T-helper 22 cell (primary cell): ENCODE results near the gene CFAP90.

Experiments
- DNase-seq: peaks from one replicate; pipeline ENCODE4 v3.0.0-alpha.2; 2020; ENCODE audit warnings: low read depth

The CFAP90 gene

DNA sequence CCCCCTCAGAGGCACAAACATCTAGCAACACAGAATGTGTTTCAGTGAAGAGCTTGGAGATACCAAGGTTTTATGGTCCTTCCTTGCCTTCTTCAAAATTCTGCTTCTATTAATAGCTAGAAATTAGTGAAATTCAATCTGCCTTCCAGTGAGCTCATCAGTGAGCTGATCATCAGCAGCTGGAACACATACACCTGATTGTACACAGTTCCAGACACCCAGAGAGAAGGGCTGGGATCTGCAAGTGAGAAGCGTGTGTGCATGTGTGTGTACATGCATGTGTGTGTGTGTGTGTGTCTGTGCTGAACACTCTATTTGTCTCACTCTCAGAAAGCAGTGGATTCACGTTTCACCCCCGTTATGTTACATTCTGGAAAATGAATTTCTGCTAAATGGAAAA, 28.5 kb downstream of the CFAP90 start:
- no peak for DNase-seq

DNA sequence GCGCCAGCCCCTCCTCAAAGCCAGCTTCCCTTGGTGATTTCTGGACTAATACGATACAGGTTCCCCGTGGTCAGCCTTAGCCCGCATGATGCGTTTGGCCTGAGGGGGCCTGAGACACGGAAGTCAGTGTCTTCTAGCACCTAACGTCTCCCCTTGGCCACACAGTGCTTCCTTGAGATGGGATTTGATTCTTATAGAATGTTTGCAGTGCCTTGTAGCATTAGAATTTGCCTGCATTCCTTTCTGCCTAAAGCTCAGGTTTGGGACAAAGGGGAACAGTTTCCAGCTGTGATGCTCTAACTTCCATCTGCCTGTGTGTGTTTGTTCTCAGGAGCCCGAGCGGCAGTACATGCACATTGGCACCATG, 34.4 kb downstream of the CFAP90 start:
- no peak for DNase-seq

DNA sequence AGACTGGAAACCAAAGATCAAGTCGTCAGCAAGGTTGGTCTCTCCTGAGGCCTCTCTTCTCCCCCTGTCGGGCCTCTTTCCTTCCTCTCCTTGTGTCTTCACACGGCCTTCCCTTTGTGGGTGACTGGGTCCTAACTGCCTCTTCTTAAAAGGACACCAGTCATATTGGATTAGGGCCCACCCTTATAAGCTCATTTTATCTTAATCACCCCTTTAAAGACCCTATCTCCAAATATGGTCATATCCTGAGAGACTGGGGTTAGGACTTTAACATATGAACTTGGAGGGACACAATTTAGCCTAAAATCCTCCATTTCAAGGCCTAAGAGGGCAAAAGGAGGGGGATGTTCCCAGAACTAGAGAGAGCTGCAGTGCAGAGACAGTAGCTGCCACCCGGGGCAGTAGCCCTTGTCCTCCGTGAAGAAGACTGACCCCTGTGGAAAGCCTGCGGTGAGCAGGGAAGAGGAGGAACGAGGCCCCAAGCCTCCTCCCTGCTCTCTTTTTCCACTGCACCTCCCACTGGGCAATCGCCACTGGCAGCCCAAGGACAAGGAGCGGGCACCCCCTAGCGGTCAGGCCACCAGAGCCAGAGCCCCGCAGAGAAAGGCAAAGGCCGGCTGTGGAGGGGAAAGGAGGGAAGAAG, 34.9 kb downstream of the CFAP90 start:
- DNase-seq, result peak; percentile 17

DNA sequence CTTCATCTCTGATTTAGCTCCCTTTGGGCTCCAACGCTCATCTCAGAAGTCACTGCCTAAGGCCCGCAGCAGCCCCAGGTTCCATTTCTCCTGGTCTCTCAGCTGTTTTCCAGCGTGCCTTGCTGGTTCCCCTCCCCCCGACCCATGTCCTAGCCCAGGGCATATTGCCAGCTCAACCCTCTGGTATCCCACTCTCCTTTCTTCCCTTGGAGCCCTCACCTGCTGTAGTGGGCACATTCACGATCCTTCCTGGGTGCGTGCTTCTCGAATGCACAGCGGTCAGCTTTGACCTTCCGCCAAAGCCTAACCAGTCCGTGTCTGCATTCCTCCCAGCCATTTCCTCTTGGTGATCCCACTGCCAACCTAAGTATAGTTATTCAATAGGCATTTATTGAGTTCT, 36.1 kb downstream of the CFAP90 start:
- DNase-seq, result no peak

DNA sequence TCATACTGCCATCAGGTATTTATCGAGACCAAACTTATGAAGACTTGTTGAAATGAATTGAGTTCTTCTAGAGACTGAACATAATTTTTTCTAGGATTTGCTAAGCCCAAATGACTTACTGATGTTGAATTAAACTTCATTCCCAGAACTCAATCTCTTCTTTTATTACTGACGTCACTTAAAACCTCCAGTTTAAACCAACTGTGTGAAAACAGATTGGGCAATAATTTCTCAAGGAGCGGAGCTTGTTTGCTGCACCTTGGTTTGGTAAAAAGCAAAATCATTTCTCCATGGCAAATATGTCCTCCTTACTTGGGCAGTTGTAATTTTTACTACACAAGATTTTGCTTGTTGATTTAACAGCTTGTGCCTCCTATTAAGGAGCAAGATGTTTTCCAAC, 37.4 kb downstream of the CFAP90 start:
- no peak for DNase-seq

DNA sequence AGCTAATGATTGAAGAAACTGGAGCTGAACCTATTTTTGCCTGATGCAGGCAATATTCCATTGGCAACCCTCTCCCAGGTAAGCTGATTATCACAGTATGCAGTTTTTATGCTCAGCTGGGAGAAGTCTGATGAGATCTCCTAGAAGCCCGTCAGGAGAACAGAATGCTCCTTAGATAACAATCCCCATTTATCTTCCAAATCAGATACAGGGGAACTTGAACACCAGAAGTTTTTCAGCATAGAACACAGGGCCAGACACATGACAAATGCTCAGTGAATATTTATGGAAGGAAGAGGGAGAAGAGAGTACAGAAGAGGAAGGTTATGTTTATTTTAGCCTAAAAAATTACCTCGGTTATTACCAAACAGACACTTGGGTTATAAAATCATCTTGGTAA, 37.9 kb downstream of the CFAP90 start:
- DNase-seq, result no peak

DNA sequence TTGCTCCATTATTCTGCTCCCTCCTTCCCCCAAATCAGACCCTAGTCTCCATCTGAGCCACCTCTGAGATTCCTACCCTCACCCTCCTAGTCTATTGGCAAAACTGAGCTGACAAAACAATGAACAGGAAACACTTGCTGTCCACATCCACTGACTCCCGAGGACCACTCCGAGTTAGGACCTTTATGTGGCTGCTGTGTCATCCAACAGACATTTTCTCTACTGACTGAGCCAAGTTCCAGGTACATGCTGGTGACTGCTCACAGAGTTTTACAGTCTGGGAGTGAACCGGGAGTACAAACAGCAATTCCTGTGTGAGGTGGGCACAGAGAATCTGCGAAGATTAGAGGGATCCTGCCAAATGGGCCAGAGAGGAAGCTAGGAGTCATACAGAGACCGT, 39.2 kb downstream of the CFAP90 start:
- DNase-seq, result no peak

DNA sequence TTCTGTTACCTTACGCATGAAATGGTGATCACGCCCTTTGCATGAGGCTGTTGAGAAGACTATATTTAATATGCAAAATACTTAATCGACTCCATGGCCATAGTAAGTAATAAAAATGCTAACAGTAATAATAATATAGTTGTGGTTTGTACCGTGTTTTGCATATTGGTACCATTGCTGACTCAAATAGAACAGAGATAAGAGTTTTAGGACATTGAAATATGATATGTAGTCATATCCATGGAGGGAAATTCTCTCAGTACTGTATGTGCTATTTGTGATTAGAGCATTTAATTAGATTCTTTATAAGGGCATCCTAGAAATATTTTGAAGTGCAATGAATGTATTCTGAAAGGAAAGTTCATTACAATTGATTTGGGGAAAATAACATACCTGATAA, 41.9 kb downstream of the CFAP90 start:
- no peak for DNase-seq

DNA sequence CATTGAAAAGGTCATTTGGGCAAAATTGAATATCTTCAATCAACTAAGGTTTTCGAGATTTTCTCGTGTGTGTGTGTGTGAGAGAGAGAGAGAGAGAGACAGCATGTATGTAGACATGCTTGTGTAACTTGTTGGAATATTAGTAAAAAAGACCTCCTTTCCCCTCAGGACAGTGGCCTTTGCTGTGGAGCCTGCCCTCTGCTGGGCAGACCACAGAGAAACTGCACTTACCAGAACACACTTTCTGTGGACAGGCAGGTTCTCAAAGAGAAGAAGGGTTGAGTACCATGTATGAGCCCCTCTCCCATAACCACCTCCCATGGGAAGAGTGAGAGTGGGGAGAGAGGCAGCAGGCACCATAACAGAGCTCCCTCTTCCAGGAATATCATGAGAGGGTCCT, 45.6 kb downstream of the CFAP90 start:
- no peak for DNase-seq

DNA sequence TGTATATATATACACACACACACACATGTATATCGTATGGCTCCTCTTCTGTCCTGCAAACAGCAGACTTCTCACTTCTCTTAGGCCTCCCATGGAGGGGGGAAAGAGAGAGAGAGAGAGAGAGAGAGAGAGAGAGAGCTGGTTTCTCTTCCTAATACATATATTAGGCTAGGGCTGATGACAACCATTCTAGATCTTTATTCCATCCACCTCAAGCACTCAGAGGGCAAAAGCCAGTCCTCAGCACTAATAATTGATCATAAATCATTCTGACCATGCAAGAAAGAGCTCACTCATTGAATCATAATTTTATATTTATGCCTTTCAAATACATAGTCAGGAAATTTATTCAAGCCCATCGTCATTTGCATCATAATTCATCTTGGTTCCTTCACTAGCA, 47.0 kb downstream of the CFAP90 start:
- DNase-seq, result no peak

DNA sequence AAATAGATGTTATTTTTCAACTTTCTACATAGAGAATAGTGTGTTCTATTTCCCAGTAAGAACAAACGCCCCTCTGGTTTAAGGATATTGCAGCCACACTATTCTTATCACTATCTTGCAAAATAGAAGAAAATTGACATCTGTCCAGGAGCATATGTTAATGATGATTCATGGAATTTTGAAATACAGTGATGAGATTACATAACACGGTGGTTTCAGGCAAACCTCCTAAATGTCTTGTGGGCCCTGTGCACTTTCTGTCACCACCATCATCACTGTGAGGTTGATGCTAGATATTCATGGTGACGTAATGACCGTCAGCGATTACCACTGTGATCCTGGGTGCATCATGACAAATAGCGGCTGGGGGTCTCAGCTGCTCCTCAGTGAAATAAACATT, 48.1 kb downstream of the CFAP90 start:
- no peak for DNase-seq

DNA sequence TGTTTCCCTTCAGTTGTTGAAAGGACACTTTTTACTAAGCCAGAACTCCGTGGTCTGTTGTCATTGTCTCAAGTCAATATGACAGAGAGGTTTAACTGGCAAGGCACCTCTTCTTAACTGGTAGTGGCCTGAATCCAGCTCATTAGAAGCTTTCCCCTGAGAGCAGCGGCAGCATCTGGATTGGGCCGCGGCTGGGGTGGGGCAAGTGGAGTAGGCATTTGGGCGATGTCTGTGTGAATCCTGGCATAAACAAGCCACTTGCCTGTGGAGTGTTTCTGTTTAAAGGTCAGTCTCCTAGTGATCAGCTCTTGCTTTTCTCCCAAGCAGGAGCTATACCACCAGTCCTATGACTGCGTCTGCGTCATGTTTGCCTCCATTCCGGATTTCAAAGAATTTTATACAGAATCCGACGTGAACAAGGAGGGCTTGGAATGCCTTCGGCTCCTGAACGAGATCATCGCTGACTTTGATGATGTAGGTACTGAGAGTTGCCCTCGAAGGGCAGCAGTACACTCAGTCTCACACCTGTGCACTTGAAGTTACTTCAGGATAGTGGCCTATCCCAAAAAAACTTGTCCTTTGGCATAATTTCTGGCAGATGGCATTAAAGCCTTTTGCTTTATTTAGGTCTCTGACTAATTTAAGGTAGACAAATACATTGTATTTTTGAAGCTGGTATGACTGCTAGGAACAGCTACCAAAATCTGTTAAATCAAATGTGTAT, 48.9 kb downstream of the CFAP90 start:
- DNase-seq, result no peak

DNA sequence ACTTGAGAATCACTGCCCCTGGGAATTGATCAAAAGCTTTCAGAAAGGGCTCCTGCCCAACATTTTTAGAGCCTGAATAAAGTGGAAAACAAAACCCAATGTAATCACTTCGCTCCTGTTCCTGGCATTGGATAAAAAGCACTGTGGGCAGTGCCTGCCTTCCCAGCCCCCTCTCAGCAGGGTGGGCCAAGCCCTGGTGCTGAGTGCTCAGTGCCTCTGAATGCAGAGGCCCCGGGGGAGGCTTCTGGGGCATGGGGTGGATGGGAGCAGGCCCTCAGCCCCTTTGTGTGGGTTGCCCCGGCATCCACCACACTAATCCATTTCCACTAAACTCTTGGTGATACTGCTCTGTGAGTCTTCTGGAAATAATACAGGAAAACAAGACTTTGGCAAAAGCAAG, 55.6 kb downstream of the CFAP90 start:
- no peak for DNase-seq

DNA sequence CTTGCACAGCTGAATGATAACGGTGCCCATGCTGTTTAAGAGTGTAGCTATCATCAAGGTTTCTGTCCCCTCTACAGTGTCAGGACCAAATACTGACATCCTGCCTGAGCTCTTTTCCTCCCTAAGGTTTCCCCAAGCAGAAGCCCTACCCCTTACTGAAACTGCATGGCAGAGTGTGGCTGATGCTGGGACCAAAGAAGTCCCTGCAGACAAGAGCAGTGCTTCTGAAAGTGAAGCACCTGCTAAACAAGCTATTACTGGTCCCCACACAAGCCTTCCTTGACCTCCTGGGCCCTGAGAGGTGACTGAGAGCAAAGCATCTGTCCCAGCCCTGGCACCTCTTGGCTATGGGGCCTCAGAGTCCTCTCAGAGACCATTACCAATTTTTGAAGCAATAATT, 56.1 kb downstream of the CFAP90 start:
- no peak for DNase-seq

DNA sequence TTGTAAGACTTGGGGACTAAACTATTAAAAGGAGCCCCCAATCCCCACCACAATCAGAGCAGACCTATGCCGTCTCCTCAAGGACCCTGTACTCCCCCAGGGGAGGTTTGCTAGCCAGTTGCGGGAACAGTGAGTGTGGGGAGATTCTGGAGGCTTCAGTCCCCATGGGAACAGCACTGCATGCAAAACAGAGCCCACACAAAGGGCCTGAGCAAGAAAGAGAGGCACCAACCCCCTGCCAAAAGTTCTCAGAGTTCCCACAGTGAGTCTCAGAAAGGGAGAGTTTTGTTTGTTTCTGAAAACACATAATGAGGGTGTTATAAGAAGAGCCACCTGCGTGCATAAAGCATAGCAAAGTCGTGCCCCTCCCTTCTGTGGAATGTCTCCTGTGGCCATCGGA, 56.6 kb downstream of the CFAP90 start:
- no peak for DNase-seq

DNA sequence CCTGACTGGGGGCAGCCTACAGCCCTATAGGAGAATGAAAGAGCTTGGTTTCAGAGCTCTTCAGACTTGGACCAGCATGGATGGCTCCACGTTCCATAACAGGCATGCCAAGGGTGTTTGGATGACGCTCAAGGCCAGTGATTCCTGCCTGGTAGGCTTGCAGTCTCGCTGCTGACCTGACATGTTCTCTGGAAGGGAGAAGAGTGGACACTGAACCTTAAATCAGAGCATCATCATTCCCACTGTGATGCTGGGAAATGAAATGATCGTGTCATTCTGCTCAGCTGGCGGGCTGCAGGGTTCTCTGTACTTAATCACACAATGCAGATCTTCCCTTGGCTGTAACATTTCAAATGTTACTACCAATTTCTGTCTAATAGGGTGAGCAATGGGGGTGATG, 57.0 kb downstream of the CFAP90 start:
- DNase-seq, result no peak

DNA sequence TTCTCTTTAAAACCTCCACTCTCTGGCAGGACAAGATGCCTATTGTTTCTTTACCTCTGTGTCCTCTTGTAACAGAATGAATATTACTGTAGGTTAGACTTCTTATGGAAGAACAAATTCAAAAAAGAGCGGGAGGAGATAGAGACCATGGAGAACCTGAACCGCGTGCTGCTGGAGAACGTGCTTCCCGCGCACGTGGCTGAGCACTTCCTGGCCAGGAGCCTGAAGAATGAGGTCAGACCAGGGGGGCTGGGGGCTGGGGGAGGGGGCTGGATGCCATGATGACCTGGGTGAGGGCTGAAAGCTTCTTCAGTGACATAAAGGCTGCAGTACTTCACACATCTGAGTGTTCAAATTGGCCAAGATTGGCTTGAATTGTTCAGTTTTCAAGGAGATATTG, 61.4 kb downstream of the CFAP90 start:
- no peak for DNase-seq

DNA sequence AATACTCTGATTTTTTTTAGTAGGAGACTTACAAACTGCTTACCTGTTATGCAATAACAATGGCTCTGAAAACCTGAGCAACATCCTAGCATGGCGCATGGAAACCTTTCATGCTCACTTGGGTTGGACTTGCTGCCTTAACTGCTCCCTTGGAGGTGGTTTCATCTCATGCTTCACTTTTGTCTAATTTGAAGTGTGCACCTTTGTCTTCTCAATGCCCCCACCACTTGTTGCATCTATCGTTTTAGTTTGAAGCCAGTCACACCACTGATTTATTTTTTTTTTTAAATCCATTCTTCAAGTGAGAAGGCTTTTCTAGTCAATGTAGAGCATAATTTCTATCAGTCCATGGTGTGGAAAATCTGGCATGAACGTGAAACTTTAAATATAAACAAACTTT, 63.2 kb downstream of the CFAP90 start:
- no peak for DNase-seq

DNA sequence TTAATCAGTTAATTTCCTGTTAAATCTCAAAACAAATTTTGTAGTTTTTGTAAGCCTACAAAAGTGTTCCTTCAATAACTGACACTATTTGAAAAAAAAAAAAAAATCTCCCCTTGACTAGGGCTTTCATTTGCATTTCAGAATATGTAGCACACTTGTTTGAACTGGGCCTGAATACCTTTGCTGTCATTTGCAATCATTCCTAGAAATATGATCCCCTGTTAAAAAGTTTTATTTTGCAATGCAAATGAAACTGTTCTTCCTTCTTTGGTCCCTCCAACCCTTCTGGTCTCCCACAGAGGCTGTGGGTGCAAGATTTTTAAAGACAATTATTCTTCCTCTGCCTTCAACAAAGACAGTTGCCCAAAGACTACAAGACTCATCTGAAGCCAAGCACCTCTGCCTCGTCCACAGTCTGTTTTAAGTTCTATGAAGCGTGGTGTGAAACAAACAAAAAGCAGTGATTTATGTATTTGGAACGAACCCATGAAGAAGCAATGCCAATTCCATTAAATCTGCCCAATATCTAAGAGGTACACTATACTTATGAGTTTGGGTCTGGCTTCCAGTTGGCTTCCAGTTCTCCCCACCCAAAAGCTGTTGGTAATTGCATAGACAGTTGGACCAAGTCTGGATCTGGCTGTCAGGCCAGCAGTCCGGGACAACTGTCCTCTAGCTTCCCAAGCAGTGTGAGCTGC, 66.1 kb downstream of the CFAP90 start:
- DNase-seq, result no peak

DNA sequence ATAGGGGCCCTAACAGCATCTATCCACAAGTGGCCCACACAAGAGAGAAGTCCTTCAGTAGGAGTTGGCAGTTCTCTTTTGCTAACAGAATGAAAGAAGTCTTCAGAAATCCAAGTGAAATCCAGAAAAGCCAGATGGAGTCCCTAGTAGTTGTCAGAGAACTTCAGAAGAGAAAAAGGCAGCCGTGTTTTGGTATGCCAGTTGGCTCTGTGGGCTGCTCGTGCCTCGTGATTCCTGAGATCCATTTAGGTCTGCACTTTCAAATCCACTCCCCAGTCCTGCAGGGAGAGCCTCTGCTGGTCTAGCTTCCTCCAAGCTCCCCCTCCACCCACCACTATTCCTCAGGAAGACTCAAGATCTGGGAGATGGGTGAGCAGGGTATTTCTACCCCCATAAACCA, 69.0 kb downstream of the CFAP90 start:
- DNase-seq, result no peak
